ENCODE measurements around the gene NRIP2.

Gene NRIP2

GRCh38 chr12:2854669-2855453 lies 20.0 kb upstream of the NRIP2 start:
- in situ Hi-C loops (cut with HindIII; ENCODE audit: low pct_ligation_motif_present, low pct_unique_long_range_greater_than_20kb, low sequenced_read_pairs), result no loop called here
- no peak for DNase-seq

- in situ Hi-C loops (cut with HindIII; ENCODE audit: low pct_ligation_motif_present, low pct_unique_long_range_greater_than_20kb, low sequenced_read_pairs), result no loop called here
Measured at GRCh38 chr12:2853626-2854025, 18.8 kb upstream of the NRIP2 start.

DNA sequence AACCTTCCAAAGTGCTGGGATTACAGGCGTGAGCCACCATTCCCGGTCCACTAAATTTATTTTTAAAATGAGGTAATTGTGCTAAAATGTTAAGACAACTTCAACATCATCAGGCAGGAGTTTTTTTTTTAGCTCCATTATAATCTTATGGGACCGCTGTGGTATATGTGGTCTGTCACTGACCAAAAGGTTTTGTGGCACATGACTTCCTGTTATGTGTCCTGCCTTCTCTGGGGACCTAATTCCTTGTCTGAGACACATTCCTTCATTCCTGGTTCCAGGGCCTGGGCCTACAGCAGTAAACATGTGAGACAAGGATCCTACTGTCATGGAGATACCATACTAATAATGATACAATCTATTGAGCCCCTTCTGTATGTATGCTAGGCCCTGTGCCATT lies 17.1 kb upstream of the NRIP2 start:
- DNase-seq, result no peak
- in situ Hi-C loops (cut with HindIII; ENCODE audit: low pct_ligation_motif_present, low pct_unique_long_range_greater_than_20kb, low sequenced_read_pairs), result no loop called here

More at GRCh38 chr12:2853626-2854025, 18.8 kb upstream of the NRIP2 start:
- DNase-seq, result peak; percentile 88

- in situ Hi-C loops (cut with HindIII; ENCODE audit: low pct_ligation_motif_present, low pct_unique_long_range_greater_than_20kb, low sequenced_read_pairs), result no loop called here
- DNase-seq, result no peak
Measured at GRCh38 chr12:2845280-2845679, 10.4 kb upstream of the NRIP2 start.

GRCh38 chr12:2844786-2845185 lies 10.0 kb upstream of the NRIP2 start:
- in situ Hi-C loops (cut with HindIII; ENCODE audit: low pct_ligation_motif_present, low pct_unique_long_range_greater_than_20kb, low sequenced_read_pairs), result no loop called here
- no peak for DNase-seq

GRCh38 chr12:2842948-2843347 lies 8.1 kb upstream of the NRIP2 start:
- no peak for DNase-seq
- in situ Hi-C loops (cut with HindIII; ENCODE audit: low pct_ligation_motif_present, low pct_unique_long_range_greater_than_20kb, low sequenced_read_pairs), result no loop called here

GRCh38 chr12:2841056-2841650 lies 6.3 kb upstream of the NRIP2 start:
- in situ Hi-C loops (cut with HindIII; ENCODE audit: low pct_ligation_motif_present, low pct_unique_long_range_greater_than_20kb, low sequenced_read_pairs), result no loop called here
- DNase-seq, result no peak

GRCh38 chr12:2836574-2836973 lies 1.7 kb upstream of the NRIP2 start:
- DNase-seq, result no peak
- in situ Hi-C loops (cut with HindIII; ENCODE audit: low pct_ligation_motif_present, low pct_unique_long_range_greater_than_20kb, low sequenced_read_pairs), result no loop called here

GRCh38 chr12:2835691-2836403 lies 1.0 kb upstream of the NRIP2 start:
- in situ Hi-C loops (cut with HindIII; ENCODE audit: low pct_ligation_motif_present, low pct_unique_long_range_greater_than_20kb, low sequenced_read_pairs), result no loop called here
- DNase-seq, result no peak

GRCh38 chr12:2833810-2834209 lies 1.0 kb downstream of the NRIP2 start:
- in situ Hi-C loops (cut with HindIII; ENCODE audit: low pct_ligation_motif_present, low pct_unique_long_range_greater_than_20kb, low sequenced_read_pairs), result no loop called here
- no peak for DNase-seq

- in situ Hi-C loops (cut with HindIII; ENCODE audit: low pct_ligation_motif_present, low pct_unique_long_range_greater_than_20kb, low sequenced_read_pairs), result no loop called here
- no peak for DNase-seq
Measured at GRCh38 chr12:2833327-2833726, 1.5 kb downstream of the NRIP2 start.

DNA sequence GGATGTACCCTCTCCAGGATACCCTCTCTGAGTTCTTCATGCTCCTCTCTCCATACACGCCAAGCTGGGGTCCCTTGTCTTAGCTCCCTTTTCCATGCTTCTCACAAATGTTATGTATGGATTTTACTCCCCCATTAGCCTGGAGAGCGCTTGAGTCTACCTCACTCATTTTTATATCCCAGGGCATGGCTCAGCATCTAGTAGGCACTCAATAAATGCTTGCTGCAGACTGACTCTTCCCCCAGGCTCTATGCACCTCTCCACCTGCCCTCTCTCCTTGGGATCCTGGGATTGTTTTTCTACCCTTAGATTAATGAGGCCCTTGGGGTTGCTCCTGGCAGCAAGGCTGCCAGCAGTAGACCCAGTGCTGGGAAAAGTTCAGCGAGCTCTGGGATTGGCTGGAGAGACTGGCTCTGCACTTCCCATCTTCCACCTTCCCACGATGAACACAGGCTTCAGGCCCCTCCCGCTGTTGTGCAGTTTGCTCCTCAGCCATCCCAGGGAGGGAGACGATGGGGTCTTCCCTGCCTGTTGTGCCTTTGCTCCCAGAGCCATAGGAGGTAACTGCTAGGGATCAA lies 2.2 kb downstream of the NRIP2 start:
- no peak for DNase-seq
- in situ Hi-C loops (cut with HindIII; ENCODE audit: low pct_ligation_motif_present, low pct_unique_long_range_greater_than_20kb, low sequenced_read_pairs), result no loop called here

GRCh38 chr12:2829275-2829674 lies 5.6 kb downstream of the NRIP2 start:
- in situ Hi-C loops (cut with HindIII; ENCODE audit: low pct_ligation_motif_present, low pct_unique_long_range_greater_than_20kb, low sequenced_read_pairs), result no loop called here

DNA sequence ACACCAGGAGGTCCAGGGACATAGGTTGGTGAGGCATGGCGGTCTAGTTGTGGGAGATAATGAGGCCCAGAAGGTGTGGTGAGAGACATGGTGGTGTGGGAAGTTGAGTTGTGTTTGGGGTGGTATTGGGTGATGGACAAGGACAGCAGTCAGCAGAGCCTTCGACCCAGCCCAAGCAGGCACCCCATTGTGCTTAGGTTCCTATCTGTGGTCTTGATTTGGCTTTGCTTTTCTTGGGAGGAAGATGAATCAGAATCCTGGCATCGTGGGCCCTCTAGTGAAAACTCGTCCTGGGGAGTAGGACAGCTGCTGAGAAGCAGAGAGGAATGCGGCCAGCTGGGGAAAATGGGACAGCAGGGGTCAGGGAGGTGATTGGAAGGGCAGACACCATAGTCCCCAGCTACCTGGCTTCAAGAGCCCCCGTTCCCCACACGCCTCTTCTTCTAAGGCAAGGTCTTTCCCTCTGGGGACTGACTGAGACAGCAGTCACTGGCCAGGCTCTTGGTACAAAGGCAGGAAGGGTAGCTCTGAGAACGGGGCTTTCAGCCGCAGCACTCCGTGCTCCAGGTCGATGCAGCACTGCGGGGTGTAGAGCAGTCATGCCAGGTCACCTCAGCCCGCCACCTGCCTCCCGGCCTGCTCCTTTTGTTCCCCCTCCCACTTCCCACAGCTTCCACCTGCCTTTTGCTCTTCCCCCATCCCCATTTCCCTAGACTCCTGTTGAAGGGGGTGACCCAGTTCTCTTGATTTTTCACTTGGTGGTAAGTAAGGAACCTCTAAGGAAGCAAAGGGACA lies 7.9 kb downstream of the NRIP2 start:
- no peak for DNase-seq

More at GRCh38 chr12:2829275-2829674, 5.6 kb downstream of the NRIP2 start:
- no peak for DNase-seq

GRCh38 chr12:2826036-2826435 lies 8.8 kb downstream of the NRIP2 start:
- no peak for DNase-seq
- in situ Hi-C loops (cut with HindIII; ENCODE audit: low pct_ligation_motif_present, low pct_unique_long_range_greater_than_20kb, low sequenced_read_pairs), result no loop called here

More for the DNA sequence above, 7.9 kb downstream of the NRIP2 start:
- in situ Hi-C loops (cut with HindIII; ENCODE audit: low pct_ligation_motif_present, low pct_unique_long_range_greater_than_20kb, low sequenced_read_pairs), result no loop called here

- in situ Hi-C loops (cut with HindIII; ENCODE audit: low pct_ligation_motif_present, low pct_unique_long_range_greater_than_20kb, low sequenced_read_pairs), result no loop called here
- DNase-seq, result no peak
Measured at GRCh38 chr12:2825132-2825531, 9.7 kb downstream of the NRIP2 start.

DNA sequence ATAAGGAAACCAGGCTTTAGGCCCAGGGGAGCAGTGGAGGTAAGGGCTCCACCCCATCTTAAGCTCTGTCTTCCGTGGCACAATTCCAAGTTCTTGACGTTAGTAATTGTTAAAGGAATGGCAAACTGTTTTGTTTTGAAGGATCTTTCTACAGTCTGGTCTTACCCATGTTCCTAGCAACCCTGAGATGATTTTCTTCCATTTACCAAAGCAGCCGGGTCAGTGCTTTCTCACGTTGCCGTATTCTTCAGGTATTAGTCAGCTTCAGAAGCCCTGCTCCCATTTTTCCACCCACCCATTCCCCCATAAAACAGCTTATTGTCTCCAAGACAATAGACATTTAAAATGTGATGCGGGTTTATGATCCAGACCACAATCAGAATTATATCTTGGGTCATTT lies 10.3 kb downstream of the NRIP2 start:
- DNase-seq, result no peak
- in situ Hi-C loops (cut with HindIII; ENCODE audit: low pct_ligation_motif_present, low pct_unique_long_range_greater_than_20kb, low sequenced_read_pairs), result no loop called here

DNA sequence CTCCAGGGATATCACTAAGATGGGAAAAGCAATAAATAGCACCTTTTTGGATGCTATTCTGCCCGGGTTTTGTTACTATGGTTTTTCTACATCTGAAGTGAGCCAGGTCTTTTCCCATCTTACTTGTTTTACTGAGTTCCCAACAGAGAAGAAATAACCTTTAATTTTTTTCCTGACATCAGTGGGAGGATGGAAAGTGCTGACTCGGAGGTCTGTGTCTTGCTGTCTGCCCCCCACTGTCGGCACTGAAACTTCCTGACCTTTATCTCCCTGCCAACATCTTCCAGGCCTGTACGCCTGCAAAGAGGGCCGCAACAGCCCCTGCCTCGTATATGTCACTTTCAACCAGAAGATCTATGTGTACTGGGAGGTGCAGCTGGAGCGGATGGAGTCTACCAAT lies 11.4 kb downstream of the NRIP2 start:
- DNase-seq, result no peak
- in situ Hi-C loops (cut with HindIII; ENCODE audit: low pct_ligation_motif_present, low pct_unique_long_range_greater_than_20kb, low sequenced_read_pairs), result no loop called here

DNA sequence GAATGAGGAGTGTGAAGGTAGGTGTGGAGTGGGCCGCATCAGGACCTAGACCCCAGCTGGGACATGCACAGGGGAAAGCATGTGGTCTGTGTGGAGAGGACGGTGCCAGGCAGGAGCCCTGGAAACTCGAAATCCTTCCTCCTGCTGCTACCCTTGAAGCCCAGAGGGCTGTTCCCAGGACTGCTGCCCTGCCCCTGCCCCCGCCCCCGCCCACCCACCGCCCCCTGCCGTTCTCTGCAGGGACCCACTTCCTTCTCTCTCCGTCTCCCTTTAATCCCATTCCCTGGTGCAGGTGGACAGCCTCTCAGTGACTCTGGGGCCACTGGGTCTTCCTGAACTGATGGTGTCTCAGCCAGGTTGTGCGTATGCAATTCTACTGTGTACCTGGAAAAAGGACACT lies 14.4 kb downstream of the NRIP2 start:
- DNase-seq, result no peak
- in situ Hi-C loops (cut with HindIII; ENCODE audit: low pct_ligation_motif_present, low pct_unique_long_range_greater_than_20kb, low sequenced_read_pairs), result no loop called here

Data from ACHN (cell line).